Duodenal mucosa (tissue), 2 donors: ENCODE measurements around the gene ERP27.

Source experiments
- H3K27ac ChIP-seq: one replicate; pipeline ENCODE4 v1.7.0; 2013; ENCODE audit warnings: low read depth, low read length
- H3K27me3 ChIP-seq, 2 donors: one replicate each; pipeline ENCODE4 v1.7.0; 2013; ENCODE audit warnings: low read length in 2 of 2, control low read depth in 1 of 2; ENCODE audit not compliant: insufficient read depth in 2 of 2, control insufficient read depth in 1 of 2
- H3K36me3 ChIP-seq, 2 donors: one replicate each; pipeline ENCODE4 v1.7.0; 2013; ENCODE audit warnings: low read length in 2 of 2, control low read depth in 1 of 2; ENCODE audit not compliant: insufficient read depth in 2 of 2, control insufficient read depth in 1 of 2
- H3K4me1 ChIP-seq, 2 donors: one replicate each; pipeline ENCODE4 v1.7.0; 2013; ENCODE audit warnings: low read length in 2 of 2, control low read depth in 1 of 2; ENCODE audit not compliant: insufficient read depth in 2 of 2, control insufficient read depth in 1 of 2
- H3K4me3 ChIP-seq, 2 donors: one replicate each; pipeline ENCODE4 v1.7.0; 2013; ENCODE audit warnings: low read length in 2 of 2, low read depth in 1 of 2
- H3K9ac ChIP-seq, 2 donors: one replicate each; pipeline ENCODE4 v1.7.0; 2013; ENCODE audit warnings: low read length in 2 of 2, low read depth in 1 of 2
- H3K9me3 ChIP-seq, 2 donors: one replicate each; pipeline ENCODE4 v1.7.0; 2013; ENCODE audit warnings: low read length in 2 of 2, control low read depth in 1 of 2; ENCODE audit not compliant: control insufficient read depth in 1 of 2

ERP27 gene

GRCh38 chr12:14927267-14927666 lies 11.1 kb downstream of the ERP27 start:
- no peak overlapping the region for H3K27ac ChIP-seq
- H3K9me3 ChIP-seq, result no peaks in the 10 kb centered on the region
- no peaks in the 10 kb centered on the region for H3K27me3 ChIP-seq

GRCh38 chr12:14924541-14924940 lies 13.8 kb downstream of the ERP27 start:
- no peak overlapping the region for H3K9ac ChIP-seq
- H3K27ac ChIP-seq, result no peak overlapping the region
- H3K27me3 ChIP-seq, result no peaks in the 10 kb centered on the region
- H3K9me3 ChIP-seq, result no peaks in the 10 kb centered on the region
- no peak overlapping the region for H3K4me3 ChIP-seq
- no peaks in the 10 kb centered on the region for H3K36me3 ChIP-seq
- no peaks in the 10 kb centered on the region for H3K4me1 ChIP-seq

More at GRCh38 chr12:14927267-14927666, 11.1 kb downstream of the ERP27 start:
- no peak overlapping the region for H3K4me3 ChIP-seq
- no peak overlapping the region for H3K9ac ChIP-seq
- no peaks in the 10 kb centered on the region for H3K36me3 ChIP-seq
- H3K4me1 ChIP-seq, result no peaks in the 10 kb centered on the region

- no peaks in the 10 kb centered on the region for H3K4me1 ChIP-seq
- no peak overlapping the region for H3K9ac ChIP-seq
- no peak overlapping the region for H3K4me3 ChIP-seq
These were observed 14.4 kb downstream of the ERP27 start for GRCh38 chr12:14923944-14924343.

GRCh38 chr12:14921218-14921617 lies 17.1 kb downstream of the ERP27 start:
- no peak overlapping the region for H3K27ac ChIP-seq

More at GRCh38 chr12:14923944-14924343, 14.4 kb downstream of the ERP27 start:
- no peaks in the 10 kb centered on the region for H3K36me3 ChIP-seq
- H3K27me3 ChIP-seq, result no peaks in the 10 kb centered on the region
- no peak overlapping the region for H3K27ac ChIP-seq
- no peaks in the 10 kb centered on the region for H3K9me3 ChIP-seq

DNA sequence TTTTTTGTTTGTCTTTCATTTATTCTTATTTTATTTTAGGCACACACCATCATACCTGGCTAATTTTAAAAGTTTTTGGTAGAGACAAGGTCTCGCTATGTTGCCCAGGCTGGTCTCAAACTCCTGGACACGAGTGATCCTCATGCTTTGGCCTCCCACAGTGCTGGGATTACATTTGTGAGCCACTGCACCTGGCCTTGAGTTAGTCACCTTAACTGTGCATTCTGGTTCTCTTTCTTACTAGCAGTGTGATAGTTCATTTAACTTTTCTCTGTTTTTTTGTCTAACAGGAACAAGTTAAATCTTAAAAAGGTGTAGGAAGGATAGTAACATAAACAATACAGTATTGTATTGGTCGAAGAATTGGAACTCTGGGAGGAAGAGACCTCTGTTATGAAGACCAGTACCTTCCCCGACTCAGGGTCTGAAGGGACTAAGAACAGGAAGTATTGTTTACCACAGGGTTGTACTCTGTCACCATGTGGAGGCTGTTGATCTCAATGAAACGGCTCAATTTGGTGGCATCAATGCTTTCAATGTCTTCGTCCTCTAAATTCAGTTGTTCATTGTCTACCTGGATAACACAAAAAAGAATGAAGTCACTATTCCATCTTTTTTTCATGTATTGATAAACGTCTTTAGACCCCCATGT lies 17.7 kb downstream of the ERP27 start:
- H3K9ac ChIP-seq, result no peak overlapping the region
- no peaks in the 10 kb centered on the region for H3K4me1 ChIP-seq
- H3K36me3 ChIP-seq, result no peaks in the 10 kb centered on the region
- no peaks in the 10 kb centered on the region for H3K9me3 ChIP-seq
- H3K4me3 ChIP-seq, result no peak overlapping the region
- H3K27me3 ChIP-seq, result no peaks in the 10 kb centered on the region
- H3K27ac ChIP-seq, result no peak overlapping the region

More at GRCh38 chr12:14921218-14921617, 17.1 kb downstream of the ERP27 start:
- H3K4me3 ChIP-seq, result no peak overlapping the region
- no peaks in the 10 kb centered on the region for H3K4me1 ChIP-seq
- H3K36me3 ChIP-seq, result no peaks in the 10 kb centered on the region
- H3K27me3 ChIP-seq, result no peaks in the 10 kb centered on the region
- H3K9ac ChIP-seq, result no peak overlapping the region
- H3K9me3 ChIP-seq, result no peaks in the 10 kb centered on the region

- Histone ChIP-seq H3K27ac (no peak overlapping the region), H3K4me1 (no peaks in the 10 kb centered on the region), H3K9me3 (no peaks in the 10 kb centered on the region), H3K4me3 (no peak overlapping the region), H3K36me3 (no peaks in the 10 kb centered on the region), H3K27me3 (no peaks in the 10 kb centered on the region), H3K9ac (no peak overlapping the region)
These were observed 18.9 kb downstream of the ERP27 start for GRCh38 chr12:14919455-14919854.

DNA sequence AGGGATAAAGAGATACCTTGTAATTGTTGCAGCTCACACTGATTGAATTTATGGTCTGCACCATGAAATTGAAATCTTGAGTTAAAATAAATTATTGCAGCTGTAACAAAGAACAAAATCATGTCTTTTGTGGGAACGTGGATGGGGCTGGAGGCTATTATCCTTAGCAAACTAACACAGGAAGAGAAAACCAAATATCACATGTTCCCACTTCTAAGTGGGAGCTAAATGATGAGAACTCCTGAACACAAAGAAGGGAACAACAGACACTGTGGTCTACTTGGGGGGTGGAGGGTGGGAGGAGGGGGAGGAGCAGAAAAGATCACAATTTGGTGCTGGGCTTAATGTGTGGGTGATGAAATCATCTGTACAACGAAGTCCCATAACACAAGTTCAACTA lies 22.6 kb downstream of the ERP27 start:
- Histone ChIP-seq H3K4me1 (peaks cover 0 to 4% of the 10 kb centered on the region in 2 donors), H3K9me3 (no peaks in the 10 kb centered on the region), H3K36me3 (no peaks in the 10 kb centered on the region), H3K9ac (no peak overlapping the region), H3K4me3 (no peak overlapping the region), H3K27ac (no peak overlapping the region), H3K27me3 (no peaks in the 10 kb centered on the region)

DNA sequence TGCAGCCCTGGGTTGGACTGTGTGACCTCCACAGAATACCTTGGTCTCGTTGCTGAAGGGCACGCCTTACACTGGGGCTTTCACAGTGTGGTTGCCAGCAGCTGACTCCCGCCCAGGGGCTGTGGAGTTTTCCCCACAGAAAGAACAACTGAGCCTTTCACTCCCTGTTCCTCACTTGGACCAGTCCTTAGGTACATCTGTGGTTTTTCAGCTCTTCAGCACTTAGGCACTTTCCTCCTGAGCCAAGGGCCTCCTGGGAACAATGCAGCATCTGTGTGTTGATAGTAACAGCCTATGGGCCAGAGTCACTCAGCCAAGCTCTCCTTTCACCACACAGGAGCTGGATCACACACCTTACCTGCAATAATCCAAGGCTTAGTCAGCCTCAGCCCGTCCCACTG lies 25.0 kb downstream of the ERP27 start:
- no peak overlapping the region for H3K9ac ChIP-seq
- H3K27me3 ChIP-seq, result no peaks in the 10 kb centered on the region
- H3K9me3 ChIP-seq, result no peaks in the 10 kb centered on the region
- H3K4me3 ChIP-seq, result no peak overlapping the region
- peaks cover 0 to 4% of the 10 kb centered on the region in 2 donors for H3K4me1 ChIP-seq
- H3K27ac ChIP-seq, result no peak overlapping the region
- H3K36me3 ChIP-seq, result no peaks in the 10 kb centered on the region

GRCh38 chr12:14911131-14911530 lies 27.2 kb downstream of the ERP27 start:
- Histone ChIP-seq H3K27me3 (no peaks in the 10 kb centered on the region), H3K4me3 (no peak overlapping the region), H3K4me1 (peaks cover 0 to 4% of the 10 kb centered on the region in 2 donors), H3K9me3 (no peaks in the 10 kb centered on the region), H3K27ac (no peak overlapping the region), H3K9ac (no peak overlapping the region), H3K36me3 (no peaks in the 10 kb centered on the region)

DNA sequence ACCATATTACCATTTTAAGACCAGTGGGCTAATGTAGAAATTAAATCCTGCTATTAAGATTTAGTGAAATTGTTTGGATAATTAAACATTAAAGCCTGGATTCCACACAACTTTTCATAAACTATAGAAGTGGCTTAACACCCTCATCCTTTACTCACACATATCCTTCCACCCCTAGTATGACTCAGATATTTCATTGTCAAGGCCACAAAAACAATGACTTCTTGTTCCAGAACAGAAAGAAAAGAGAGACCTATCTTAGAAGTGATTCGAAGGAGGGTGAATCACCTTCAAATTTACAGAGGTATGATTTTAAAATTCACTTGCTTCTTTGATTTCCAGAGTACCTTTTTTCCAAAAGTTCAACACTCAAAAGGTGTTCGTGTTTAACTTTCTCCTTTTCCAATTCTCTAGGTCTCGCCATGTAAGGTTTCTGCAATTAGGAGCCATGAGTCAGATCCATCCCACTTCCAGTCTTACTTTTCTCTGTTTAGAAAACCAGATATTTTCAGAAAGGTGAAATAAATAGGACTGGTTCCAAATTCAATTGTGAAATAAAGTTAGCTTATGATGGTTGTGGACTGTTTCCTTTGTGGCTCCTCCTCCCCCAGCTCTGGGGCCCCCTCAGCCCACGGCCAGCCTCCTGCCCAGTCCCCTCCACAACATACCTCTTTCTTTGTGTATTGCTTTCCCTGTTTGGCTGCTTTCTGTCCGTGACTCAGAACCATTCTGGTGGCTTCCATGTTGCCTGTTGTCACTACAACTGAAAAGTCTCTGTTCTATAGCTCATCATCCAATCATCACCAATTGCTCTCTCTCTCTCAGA lies 28.0 kb downstream of the ERP27 start:
- Histone ChIP-seq H3K4me3 (no peak overlapping the region), H3K9me3 (no peaks in the 10 kb centered on the region), H3K4me1 (peaks cover 0 to 4% of the 10 kb centered on the region in 2 donors), H3K36me3 (no peaks in the 10 kb centered on the region), H3K27me3 (no peaks in the 10 kb centered on the region), H3K27ac (no peak overlapping the region), H3K9ac (no peak overlapping the region)
